DOHH2 (cell line): ENCODE measurements around the gene C22orf42.
"Not testable (repeated sequence)": the region's sequence is repeated elsewhere in the genome, so short reads cannot be mapped to it uniquely, and the experiment has no call there.

Source experiments
- CTCF ChIP-seq: fragments of 200-600 bp; sonication (generic); IDR thresholded peaks from one replicate; pipeline ENCODE4 v1.5.1; 2014; ENCODE audit warnings: antibody characterized with exemption, mild to moderate bottlenecking, low read depth, low read length; ENCODE audit not compliant: poor library complexity, severe bottlenecking
- EZH2phosphoT487 ChIP-seq: fragments of 200-600 bp; sonication (generic); IDR thresholded peaks from 2 replicates; pipeline ENCODE4 v1.6.1; 2017; ENCODE audit warnings: borderline replicate concordance, mild to moderate bottlenecking, antibody characterized with exemption, low read length, moderate library complexity, mixed read lengths

GRCh38 chr22:32160411-32160810 lies 1.3 kb upstream of the C22orf42 start:
- TF ChIP-seq CTCF, EZH2phosphoT487: not testable (repeated sequence)
